AG04449 (cell line): ENCODE results near the gene BMP7.

ENCODE experiments used
- CTCF ChIA-PET: fragments of 350-600 bp; formaldehyde crosslinking; extraction: SDS; loops from one replicate; lab custom pipeline; 2021; ENCODE audit warnings: antibody characterized with exemption; lab: Yijun Ruan, JAX
- POLR2A ChIA-PET: fragments of 400-600, 350-600 bp; formaldehyde crosslinking; extraction: SDS; loops from one replicate; lab custom pipeline; 2020; ENCODE audit warnings: antibody characterized with exemption, inconsistent platforms; lab: Yijun Ruan, JAX
- DNase-seq: peaks from one replicate; pipeline ENCODE4 v3.0.0-alpha.2; 2010; ENCODE audit warnings: low read depth, low spot score
- H3K4me3 ChIP-seq: 2 replicates; pipeline ENCODE4 v1.5.1; 2011; ENCODE audit warnings: low read depth, mild to moderate bottlenecking, control low read depth, low read length
- TF ChIP-seq, protein P1 (sequence below): IDR thresholded peaks from one replicate; pipeline ENCODE4 v1.5.1; 2011; ENCODE audit warnings: mild to moderate bottlenecking, moderate library complexity, low read length, control low read depth, inconsistent platforms; ENCODE audit not compliant: insufficient read depth; ENCODE audit errors: missing control alignments

Gene BMP7

DNA sequence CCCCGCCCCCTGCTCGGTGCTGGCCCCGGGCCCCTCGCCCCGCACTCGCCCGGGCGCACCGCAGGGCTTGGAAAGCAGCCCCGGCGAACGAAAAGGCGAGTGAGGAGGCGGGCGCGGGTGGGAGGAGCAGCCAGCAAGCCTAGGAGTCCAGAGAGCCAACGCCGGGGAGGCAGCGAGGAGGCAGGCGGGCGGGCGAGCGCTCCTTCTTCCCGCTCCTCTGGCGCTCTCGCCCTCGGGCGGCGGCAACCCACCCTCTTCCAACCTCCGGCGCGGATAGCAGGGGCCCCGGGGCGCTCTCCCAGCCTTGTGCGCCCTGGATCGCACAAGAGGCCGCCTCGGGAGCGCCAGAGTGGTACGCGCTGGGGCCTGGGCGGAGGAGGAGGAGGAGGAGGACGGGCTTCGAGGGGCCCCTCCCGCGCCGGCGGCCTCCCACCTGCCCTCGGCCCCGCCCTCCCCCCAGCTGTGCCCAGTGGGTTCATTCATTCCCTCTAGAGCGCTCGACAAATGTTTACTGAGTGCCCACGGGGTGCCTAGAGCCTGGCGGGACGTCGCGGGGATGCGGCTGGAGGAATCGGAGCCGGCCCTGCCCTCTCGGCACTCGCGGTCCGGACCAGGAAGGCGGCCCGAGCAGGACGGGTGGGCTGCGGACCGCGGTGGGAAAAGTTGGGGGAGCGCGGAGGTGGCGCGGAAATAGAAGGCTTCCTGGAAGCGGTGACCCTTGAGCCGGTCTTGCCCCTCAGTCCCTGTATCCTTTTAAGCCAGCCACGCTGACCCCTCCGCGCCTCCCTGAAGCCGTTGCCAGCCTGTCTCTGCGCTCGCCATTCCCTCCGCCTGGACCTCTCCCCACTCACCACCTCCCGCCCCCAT lies at the start of gene BMP7:
TSS of gene BMP7 (minus strand) at position 351 of the 867 bp plus-strand sequence. CDS start 519 bp downstream, outside the sequence.
- no peak for DNase-seq
- TF ChIP-seq, protein P1, sequence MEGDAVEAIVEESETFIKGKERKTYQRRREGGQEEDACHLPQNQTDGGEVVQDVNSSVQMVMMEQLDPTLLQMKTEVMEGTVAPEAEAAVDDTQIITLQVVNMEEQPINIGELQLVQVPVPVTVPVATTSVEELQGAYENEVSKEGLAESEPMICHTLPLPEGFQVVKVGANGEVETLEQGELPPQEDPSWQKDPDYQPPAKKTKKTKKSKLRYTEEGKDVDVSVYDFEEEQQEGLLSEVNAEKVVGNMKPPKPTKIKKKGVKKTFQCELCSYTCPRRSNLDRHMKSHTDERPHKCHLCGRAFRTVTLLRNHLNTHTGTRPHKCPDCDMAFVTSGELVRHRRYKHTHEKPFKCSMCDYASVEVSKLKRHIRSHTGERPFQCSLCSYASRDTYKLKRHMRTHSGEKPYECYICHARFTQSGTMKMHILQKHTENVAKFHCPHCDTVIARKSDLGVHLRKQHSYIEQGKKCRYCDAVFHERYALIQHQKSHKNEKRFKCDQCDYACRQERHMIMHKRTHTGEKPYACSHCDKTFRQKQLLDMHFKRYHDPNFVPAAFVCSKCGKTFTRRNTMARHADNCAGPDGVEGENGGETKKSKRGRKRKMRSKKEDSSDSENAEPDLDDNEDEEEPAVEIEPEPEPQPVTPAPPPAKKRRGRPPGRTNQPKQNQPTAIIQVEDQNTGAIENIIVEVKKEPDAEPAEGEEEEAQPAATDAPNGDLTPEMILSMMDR, result no peak

DNA sequence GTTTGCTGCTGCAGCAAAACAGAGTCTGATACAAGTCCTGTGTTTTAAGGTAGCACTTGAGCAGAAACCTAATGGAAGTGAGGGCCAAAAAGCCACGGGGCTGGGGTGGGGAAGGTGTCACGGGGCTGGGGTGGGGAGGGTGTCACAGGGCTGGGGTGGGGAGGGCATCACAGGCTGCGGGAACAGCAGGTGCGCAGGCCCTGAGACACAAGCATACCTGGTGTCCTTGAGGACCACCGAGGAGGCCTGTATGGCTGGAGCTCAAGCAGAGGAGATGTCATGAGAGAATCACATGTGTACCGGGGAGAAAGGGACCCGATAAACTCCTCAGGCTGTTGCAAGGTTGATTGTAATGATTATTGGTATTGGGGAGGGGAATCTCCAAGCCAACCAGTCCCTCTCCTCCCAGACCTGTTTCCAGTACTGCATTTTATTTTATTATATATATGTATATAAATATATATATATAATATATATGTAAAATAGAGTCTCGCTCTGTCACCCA lies 49.6 kb upstream of the BMP7 start:
- TF ChIP-seq, protein P1, result no peak
- ChIA-PET CTCF (no interaction called here), POLR2A (no interaction called here)

More for the DNA sequence above, at the start of gene BMP7:
- no peak within 1 kb of the TSS for H3K4me3 ChIP-seq
- POLR2A ChIA-PET, result no interaction called here
- CTCF ChIA-PET, result no interaction called here

DNA sequence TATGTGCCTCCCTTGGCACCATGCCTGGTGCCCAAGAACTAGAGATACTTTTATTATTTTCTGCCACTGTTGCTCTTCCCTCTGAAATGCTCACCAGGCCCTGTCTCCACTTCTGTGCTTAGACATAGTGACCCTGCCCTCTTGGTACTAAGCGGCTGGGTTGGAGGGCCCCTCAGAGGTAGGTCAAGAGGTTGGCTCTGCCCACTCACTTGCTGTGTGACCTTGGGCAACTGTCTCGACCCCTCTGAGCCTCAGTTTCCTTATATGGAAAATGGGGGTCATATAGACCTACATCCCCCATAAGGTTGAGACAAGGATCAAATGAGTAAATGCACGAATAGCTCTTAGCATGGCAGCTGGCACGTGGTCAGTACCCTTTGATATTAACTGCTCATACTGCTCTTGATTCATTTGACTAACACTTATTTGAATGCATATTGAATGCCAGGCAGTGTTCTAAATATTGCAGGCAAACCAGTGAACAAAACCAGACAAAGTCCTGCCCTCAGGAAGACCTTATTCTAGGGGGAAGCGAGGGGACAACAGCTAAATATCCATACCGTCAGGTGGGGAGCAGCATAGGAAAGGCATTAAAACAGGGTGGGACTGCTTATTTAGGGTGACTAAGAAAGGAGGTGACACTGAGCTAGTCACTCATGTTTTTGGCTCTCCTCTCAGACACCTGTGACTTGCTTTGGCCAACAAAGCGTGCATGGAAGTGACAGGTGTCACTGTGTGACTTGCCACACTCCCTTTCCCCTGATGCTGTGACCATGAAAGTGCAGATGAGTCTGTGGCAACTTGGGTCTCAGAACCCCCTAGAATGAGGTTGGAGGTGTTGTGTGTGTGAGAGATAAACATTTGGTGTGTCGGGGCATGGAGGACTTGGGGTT lies 48.9 kb upstream of the BMP7 start:
- ChIA-PET POLR2A (no interaction called here), CTCF (interaction anchor here (1.0 kb wide), 1 partner anchor 31 kb away, joined by 3 read pairs; no protein-coding TSS in a partner anchor)
- no peak overlapping the region for H3K4me3 ChIP-seq
- no peak for DNase-seq
- TF ChIP-seq, protein P1, result no peak

More for the DNA sequence above, 49.6 kb upstream of the BMP7 start:
- no peak for DNase-seq
- H3K4me3 ChIP-seq, result no peak overlapping the region

DNA sequence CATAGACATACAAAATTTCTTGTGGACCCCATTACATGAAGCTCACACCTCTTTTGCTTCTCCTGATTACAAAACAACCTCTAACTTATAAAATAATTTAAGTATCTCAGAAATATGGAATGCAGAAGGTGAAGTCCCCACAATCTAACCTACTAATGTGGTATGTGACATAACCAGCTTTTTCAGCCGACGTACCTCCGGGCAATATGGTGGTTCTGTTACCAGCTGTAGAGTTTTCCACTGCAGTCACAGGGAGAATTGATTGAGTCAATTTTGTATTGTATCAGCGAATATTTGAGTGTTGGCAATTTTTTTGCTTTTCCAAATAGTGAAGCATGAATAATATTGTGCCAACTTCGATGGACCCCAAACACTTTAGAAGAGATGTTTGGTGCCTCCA lies 47.5 kb upstream of the BMP7 start:
- POLR2A ChIA-PET, result no interaction called here
- TF ChIP-seq, protein P1, result no peak
- CTCF ChIA-PET, result no interaction called here
- DNase-seq, result no peak
- no peak overlapping the region for H3K4me3 ChIP-seq

DNA sequence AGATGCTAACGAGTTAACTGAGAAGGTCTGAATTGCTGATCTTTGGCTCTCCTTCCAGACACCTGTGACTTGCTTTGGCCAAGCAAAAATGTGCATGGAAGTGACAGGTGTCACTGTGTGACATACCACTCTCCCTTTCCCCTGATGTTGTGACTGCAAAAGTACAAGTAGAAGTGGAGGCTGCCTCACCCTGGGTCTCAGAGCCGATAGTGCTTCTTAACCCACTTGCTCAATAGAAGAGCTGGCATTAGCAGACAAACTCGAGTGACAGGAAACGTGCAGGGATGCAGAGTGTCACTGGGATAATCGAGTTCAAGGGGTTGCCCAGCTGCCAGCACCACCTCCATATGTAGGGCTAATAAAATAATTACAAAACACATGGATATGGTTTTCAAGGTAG lies 46.8 kb upstream of the BMP7 start:
- TF ChIP-seq, protein P1, result no peak
- no peak for DNase-seq
- ChIA-PET POLR2A (no interaction called here), CTCF (no interaction called here)
- no peak overlapping the region for H3K4me3 ChIP-seq
